Astrocyte of the cerebellum (primary cell): ENCODE results near the gene MAP2K7.

Experiments
- DNase-seq: peaks from one replicate; pipeline ENCODE4 v3.0.0-alpha.2; 2011; ENCODE audit warnings: low read depth
- H3K4me3 ChIP-seq: 2 replicates; pipeline ENCODE4 v1.5.1; 2011; ENCODE audit warnings: mild to moderate bottlenecking, low read depth, low read length, moderate library complexity
- CTCF ChIP-seq: IDR thresholded peaks from 2 replicates; pipeline ENCODE4 v1.5.1; 2012; ENCODE audit warnings: low read length, low read depth, moderate library complexity, mild to moderate bottlenecking; ENCODE audit errors: missing control alignments
- in situ Hi-C: cut with HindIII; loops from 2 replicates; pipeline ENCODE4 v1.10.0; 2017; ENCODE audit warnings: low sequenced_read_pairs

The MAP2K7 gene

GRCh38 chr19:7932276-7932929, 28.7 kb downstream of the MAP2K7 start:
- in situ Hi-C loops, result no loop called here
- H3K4me3 ChIP-seq, result no peak overlapping the region
- no peak for TF ChIP-seq CTCF
- DNase-seq, result no peak

GRCh38 chr19:7932930-7933300, 29.2 kb downstream of the MAP2K7 start:
- in situ Hi-C loops, result no loop called here
- no peak overlapping the region for H3K4me3 ChIP-seq
- DNase-seq, result no peak
- no peak for TF ChIP-seq CTCF

- no peak for DNase-seq
- in situ Hi-C loops, result no loop called here
- H3K4me3 ChIP-seq, result no peak overlapping the region
- peak; percentile 35 for TF ChIP-seq CTCF
Observed at GRCh38 chr19:7933411-7933810, 29.7 kb downstream of the MAP2K7 start.

- no peak for TF ChIP-seq CTCF
- no peak for DNase-seq
- in situ Hi-C loops, result no loop called here
Observed at GRCh38 chr19:7933828-7934725, 30.4 kb downstream of the MAP2K7 start.

GRCh38 chr19:7934766-7935165, 31.1 kb downstream of the MAP2K7 start:
- DNase-seq, result no peak
- TF ChIP-seq CTCF, result no peak
- in situ Hi-C loops, result no loop called here
- H3K4me3 ChIP-seq, result no peak overlapping the region

More at GRCh38 chr19:7933828-7934725, 30.4 kb downstream of the MAP2K7 start:
- no peak overlapping the region for H3K4me3 ChIP-seq

GRCh38 chr19:7940841-7941240, 37.2 kb downstream of the MAP2K7 start:
- no peak for TF ChIP-seq CTCF
- no peak overlapping the region for H3K4me3 ChIP-seq
- in situ Hi-C loops, result no loop called here
- DNase-seq, result no peak
